Lung (tissue), 12 donors: ENCODE data around the gene PARD6G. TPM values are rescaled to one million over a fixed set of nuclear protein-coding genes. Genes with fewer than 3 reads are reported as not detected.

Experiments
- ATAC-seq: fragments of 200-7000 bp; cut with Tn5 transposase; one replicate; pipeline ENCODE4 v1.9.1; 2020; ENCODE audit warnings: moderate number of reproducible peaks; ENCODE audit not compliant: insufficient read depth, low FRiP score
- DNase-seq, 3 donors: peaks; one replicate each; pipeline ENCODE4 v3.0.0-alpha.2; 2013 to 2017
- H3K27ac ChIP-seq, 2 donors: one replicate each; pipeline ENCODE4 v1.5.1; 2013; ENCODE audit warnings: mild to moderate bottlenecking in 2 of 2, moderate library complexity in 2 of 2, control low read depth in 1 of 2, inconsistent platforms in 1 of 2, low read depth in 1 of 2, low read length in 1 of 2
- H3K27me3 ChIP-seq, 3 donors: one replicate each; pipeline ENCODE4 v1.5.1; 2013; ENCODE audit warnings: low read length in 2 of 3; ENCODE audit not compliant: control insufficient read depth in 3 of 3, insufficient read depth in 3 of 3
- H3K36me3 ChIP-seq, 4 donors: one replicate each; pipeline ENCODE4 v1.5.1; 2013; ENCODE audit warnings: low read length in 4 of 4, mild to moderate bottlenecking in 1 of 4, moderate library complexity in 1 of 4; ENCODE audit not compliant: control insufficient read depth in 4 of 4, insufficient read depth in 4 of 4
- H3K4me1 ChIP-seq, 5 donors: one replicate each; pipeline ENCODE4 v1.5.1; 2013; ENCODE audit warnings: low read length in 5 of 5, mild to moderate bottlenecking in 2 of 5, moderate library complexity in 1 of 5; ENCODE audit not compliant: control insufficient read depth in 5 of 5, insufficient read depth in 5 of 5
- H3K4me3 ChIP-seq: one replicate; pipeline ENCODE4 v1.5.1; 2013; ENCODE audit warnings: mild to moderate bottlenecking, control low read depth, moderate library complexity
- H3K9ac ChIP-seq, 2 donors: one replicate each; pipeline ENCODE4 v1.5.1; 2013; ENCODE audit warnings: low read length in 2 of 2, control low read depth in 1 of 2; ENCODE audit not compliant: insufficient read depth in 1 of 2
- H3K9me3 ChIP-seq, 4 donors: one replicate each; pipeline ENCODE4 v1.5.1; 2013; ENCODE audit warnings: low read length in 3 of 4, mild to moderate bottlenecking in 1 of 4, moderate library complexity in 1 of 4; ENCODE audit not compliant: control insufficient read depth in 4 of 4, insufficient read depth in 3 of 4
- WGBS, 2 donors: extraction: QIAGEN DNeasy Blood & Tissue Kit; methylation state at CpG; one replicate each; pipeline ENCODE4 v1.1.7; 2013; 5-methylcytosine and 5-hydroxymethylcytosine counted together
- polyA plus RNA-seq, 2 donors: library from polyadenylated mRNA; stranded (reverse); fragments of 200-250 nt; gene quantifications; one replicate each; pipeline ENCODE4 v1.2.1, GENCODE V29; 2013
- total RNA-seq, 2 donors: library from RNA; depleted of rRNA in 1 of 2; stranded (reverse); fragments of >200 nt in 1 of 2; gene quantifications; one replicate each; pipeline ENCODE4 v1.2.1, GENCODE V29; 2014 to 2021
- TF ChIP-seq, protein P1 (sequence below): IDR thresholded peaks from 2 replicates; pipeline ENCODE4 v1.5.1; 2012; ENCODE audit warnings: mild to moderate bottlenecking; ENCODE audit errors: control extremely low read depth, extremely low read depth
- donor health status: control.
- donor health status: control.
- donor health status: Bipolar disorder and iron deficiency.
- donor health status: healthy.
- donor health status: DM: yes; HTN: yes; CAD: no.

PARD6G gene
- total and polyA plus RNA-seq, 4 donors = 1.8 to 9.8 (median 3.1) TPM

DNA sequence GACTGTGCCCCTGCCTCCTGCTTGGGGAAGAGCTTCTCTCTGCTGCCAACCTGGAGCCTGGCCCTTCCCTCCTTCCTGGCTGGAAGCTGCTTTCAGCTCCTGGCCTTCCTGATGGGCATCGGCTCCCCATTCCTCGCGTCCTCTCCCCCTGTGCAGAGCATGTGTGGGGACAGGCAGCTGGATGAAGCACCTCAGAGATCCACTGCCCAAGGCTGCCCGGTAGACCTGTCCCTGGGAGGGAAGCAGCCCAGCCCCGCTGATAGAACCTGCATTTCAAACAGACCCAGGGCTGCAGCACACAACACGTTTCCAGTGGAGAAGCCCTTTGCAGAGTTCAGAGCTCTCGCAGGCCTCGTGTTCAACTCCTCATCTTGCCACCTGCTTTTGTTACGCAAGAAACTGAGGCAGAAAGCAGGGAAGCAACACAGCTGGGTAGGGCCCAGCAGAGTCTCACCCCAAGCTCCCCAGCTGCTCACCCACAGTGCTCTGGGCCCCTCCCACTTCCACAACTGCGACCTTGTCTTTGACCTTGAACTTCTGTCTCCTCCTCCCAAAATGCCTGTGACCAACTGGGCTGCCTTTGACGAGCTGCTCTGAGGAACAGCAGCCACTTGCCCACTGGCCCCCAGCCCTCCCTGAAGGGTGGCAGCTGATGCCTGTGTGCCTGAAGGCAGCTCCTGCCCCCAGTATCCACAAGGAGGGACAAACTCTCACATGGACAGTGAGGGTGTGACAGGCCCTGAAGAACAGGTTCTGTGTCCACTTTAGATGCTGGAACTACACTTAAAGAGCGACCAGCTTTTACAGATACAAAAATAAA, 65.5 kb downstream of the PARD6G start:
- ATAC-seq (no peak), DNase-seq (no peak)
- Histone ChIP-seq H3K27ac (no peak overlapping the region), H3K4me3 (no peak overlapping the region), H3K9me3 (peaks cover 0 to 3% (median 0%) of the 10 kb centered on the region in 4 donors), H3K27me3 (no peaks in the 10 kb centered on the region), H3K4me1 (peaks cover 0 to 6% (median 2%) of the 10 kb centered on the region in 5 donors), H3K36me3 (peaks cover 0 to 2% (median 0%) of the 10 kb centered on the region in 4 donors), H3K9ac (no peak overlapping the region)
- 70 to 79% methylated on average over 12 of the region's 12 CpGs for WGBS, 2 donors
- TF ChIP-seq, protein P1, sequence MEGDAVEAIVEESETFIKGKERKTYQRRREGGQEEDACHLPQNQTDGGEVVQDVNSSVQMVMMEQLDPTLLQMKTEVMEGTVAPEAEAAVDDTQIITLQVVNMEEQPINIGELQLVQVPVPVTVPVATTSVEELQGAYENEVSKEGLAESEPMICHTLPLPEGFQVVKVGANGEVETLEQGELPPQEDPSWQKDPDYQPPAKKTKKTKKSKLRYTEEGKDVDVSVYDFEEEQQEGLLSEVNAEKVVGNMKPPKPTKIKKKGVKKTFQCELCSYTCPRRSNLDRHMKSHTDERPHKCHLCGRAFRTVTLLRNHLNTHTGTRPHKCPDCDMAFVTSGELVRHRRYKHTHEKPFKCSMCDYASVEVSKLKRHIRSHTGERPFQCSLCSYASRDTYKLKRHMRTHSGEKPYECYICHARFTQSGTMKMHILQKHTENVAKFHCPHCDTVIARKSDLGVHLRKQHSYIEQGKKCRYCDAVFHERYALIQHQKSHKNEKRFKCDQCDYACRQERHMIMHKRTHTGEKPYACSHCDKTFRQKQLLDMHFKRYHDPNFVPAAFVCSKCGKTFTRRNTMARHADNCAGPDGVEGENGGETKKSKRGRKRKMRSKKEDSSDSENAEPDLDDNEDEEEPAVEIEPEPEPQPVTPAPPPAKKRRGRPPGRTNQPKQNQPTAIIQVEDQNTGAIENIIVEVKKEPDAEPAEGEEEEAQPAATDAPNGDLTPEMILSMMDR = no peak

DNA sequence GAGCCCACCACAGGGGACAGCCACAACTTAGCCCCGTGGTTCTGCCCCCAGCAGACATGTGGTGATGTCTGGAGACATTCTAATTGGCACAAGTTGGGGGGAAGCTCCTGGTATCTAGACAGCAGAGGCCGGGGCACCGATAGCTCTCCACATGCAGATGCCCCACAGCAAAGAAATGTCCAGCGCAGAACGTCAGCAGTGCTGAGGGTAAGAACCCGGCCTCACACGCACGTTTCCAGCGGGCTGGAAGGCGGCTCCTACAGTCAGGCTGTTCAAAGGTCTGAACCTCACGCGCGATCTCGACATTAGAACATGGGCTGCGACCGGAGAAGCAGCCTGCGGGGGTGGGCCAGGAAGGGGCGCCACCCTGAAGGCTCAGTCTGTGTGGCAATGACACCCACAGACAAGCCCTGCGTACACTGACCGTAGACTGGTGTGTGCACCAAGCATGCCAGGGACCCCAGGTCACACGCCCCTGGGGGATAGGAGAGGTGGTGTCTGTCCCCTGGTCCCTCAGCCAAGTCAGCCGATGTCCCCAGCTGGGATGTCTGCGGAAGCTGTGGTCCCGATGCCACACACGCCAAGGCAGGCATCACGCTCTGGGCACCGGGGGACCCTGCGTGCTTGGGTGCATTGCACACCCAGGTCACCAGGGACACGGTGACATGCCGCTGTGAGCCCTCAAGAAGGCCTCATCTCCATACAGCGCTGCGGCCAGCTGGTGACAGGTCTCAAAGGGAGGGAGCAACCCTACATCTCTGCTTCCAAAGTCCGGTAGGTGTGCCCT, 66.3 kb downstream of the PARD6G start:
- no peak for ATAC-seq
- TF ChIP-seq, protein P1 = no peak
- Histone ChIP-seq H3K4me3 (no peak overlapping the region), H3K36me3 (peaks cover 0 to 2% (median 0%) of the 10 kb centered on the region in 4 donors), H3K27me3 (no peaks in the 10 kb centered on the region), H3K4me1 (peaks cover 0 to 8% (median 6%) of the 10 kb centered on the region in 5 donors), H3K27ac (no peak overlapping the region), H3K9ac (no peak overlapping the region), H3K9me3 (no peaks in the 10 kb centered on the region)
- whole genome bisulfite sequencing, 2 donors = 92 to 94% methylated on average over 33 of the region's 33 CpGs
- DNase-seq = no peak

DNA sequence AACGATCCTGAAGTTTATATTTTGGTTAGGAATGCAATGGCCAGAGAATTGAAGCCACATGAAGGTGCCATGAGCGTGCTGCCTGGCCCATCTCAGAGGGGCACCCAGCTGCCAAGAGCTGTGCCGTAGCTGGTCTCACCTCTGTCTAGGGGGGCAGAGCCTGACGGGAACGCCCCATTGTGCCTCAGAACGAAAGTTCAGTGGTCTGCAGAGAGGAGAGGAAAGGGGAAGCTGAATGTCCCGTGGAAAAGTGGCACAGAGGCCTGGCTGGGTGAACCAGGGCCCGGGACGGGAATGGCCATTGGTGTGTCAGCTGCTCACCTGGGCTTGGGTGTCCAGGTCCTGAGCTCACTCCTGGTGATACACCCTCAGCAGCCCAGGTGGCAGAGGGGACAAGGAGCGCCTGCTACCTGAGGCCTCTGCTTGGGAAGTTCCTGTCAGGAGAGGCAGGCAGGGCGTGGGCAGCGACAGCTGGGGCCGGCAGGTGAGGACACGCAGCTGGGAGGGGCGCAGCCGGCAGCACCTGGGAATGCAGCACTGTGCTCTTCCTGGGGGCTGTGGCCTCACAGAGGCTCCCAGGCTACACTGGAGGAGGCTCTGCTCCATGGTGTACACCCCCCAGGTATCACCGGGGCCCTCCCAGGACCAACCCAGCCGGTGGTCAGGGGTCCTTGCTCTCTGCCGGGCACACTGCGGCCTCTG, 67.3 kb downstream of the PARD6G start:
- Histone ChIP-seq H3K9me3 (no peaks in the 10 kb centered on the region), H3K36me3 (peaks cover 0 to 3% (median 0%) of the 10 kb centered on the region in 4 donors), H3K27ac (no peak overlapping the region), H3K9ac (no peak overlapping the region), H3K4me1 (peaks cover 0 to 8% (median 6%) of the 10 kb centered on the region in 5 donors), H3K27me3 (no peaks in the 10 kb centered on the region), H3K4me3 (no peak overlapping the region)
- DNase-seq (no peak), ATAC-seq (no peak)
- 80 to 85% methylated on average over 20 of the region's 20 CpGs for WGBS, 2 donors
- TF ChIP-seq, protein P1 = no peak
